SK-N-SH (cell line): ENCODE data around the gene COL5A1. TPM values are rescaled to one million over a fixed set of nuclear protein-coding genes. Genes with fewer than 3 reads are reported as not detected.

ENCODE experiments used
- CTCF ChIA-PET: fragments of 300-600, 350-600 bp; formaldehyde crosslinking; extraction: SDS; loops from one replicate; lab custom pipeline; 2021; lab: Yijun Ruan, JAX
- POLR2A ChIA-PET: fragments of 350-600 bp; sonication (Branson Sonifier 250); formaldehyde crosslinking; extraction: SDS; loops from one replicate; lab custom pipeline; 2020; ENCODE audit warnings: antibody characterized with exemption, inconsistent platforms; lab: Yijun Ruan, JAX
- DNase-seq: peaks from one replicate; pipeline ENCODE4 v3.0.0; 2012
- H2AFZ ChIP-seq: fragments of 200-600 bp; sonication (generic); 2 replicates; pipeline ENCODE4 v1.8.1; 2016; ENCODE audit warnings: antibody characterized with exemption, mild to moderate bottlenecking, low read depth
- H3F3A ChIP-seq: fragments of 200-600 bp; sonication (generic); replicated peaks from 2 replicates; pipeline ENCODE3; 2016; ENCODE audit warnings: antibody characterized with exemption, mild to moderate bottlenecking; ENCODE audit not compliant: insufficient read depth
- H3K27ac ChIP-seq, 2 experiments: fragments of 200-500 bp in 1 of 2; fragments of 200-600 bp in 1 of 2; sonication (Bioruptor generic) in 1 of 2; sonication (generic), shearing (Covaris generic) in 1 of 2; 2 replicates each; pipeline versions ENCODE4 v1.5.1 to v1.6.1; 2014 to 2016; ENCODE audit warnings: low read depth in 2 of 2, inconsistent platforms in 1 of 2, low read length in 1 of 2, mild to moderate bottlenecking in 1 of 2, mixed read lengths in 1 of 2
- H3K27me3 ChIP-seq: fragments of 200-600 bp; sonication (generic), shearing (Covaris generic); 2 replicates; pipeline ENCODE4 v1.6.1; 2016; ENCODE audit warnings: mixed run types; ENCODE audit not compliant: insufficient read depth
- H3K36me3 ChIP-seq, 2 experiments: fragments of 200-500 bp in 1 of 2; fragments of 200-600 bp in 1 of 2; sonication (Bioruptor generic) in 1 of 2; sonication (generic) in 1 of 2; replicated peaks in 1 of 2; 2 replicates each; pipeline versions ENCODE3 to v1.5.1; 2014 to 2016; ENCODE audit warnings: low read length in 1 of 2, mild to moderate bottlenecking in 1 of 2; ENCODE audit not compliant: insufficient read depth in 2 of 2, control insufficient read depth in 1 of 2
- H3K4me1 ChIP-seq, 2 experiments: fragments of 200-500 bp in 1 of 2; fragments of 200-600 bp in 1 of 2; sonication (Bioruptor generic) in 1 of 2; sonication (generic), shearing (Covaris generic) in 1 of 2; 2 replicates each; pipeline versions ENCODE4 v1.5.1 to v1.6.1; 2014 to 2016; ENCODE audit warnings: low read depth in 1 of 2, low read length in 1 of 2, mixed run types in 1 of 2; ENCODE audit not compliant: insufficient read depth in 2 of 2, control insufficient read depth in 1 of 2
- H3K4me2 ChIP-seq: fragments of 200-600 bp; sonication (generic), shearing (Covaris generic); 2 replicates; pipeline ENCODE4 v1.6.1; 2017; ENCODE audit warnings: mixed run types
- H3K4me3 ChIP-seq, 2 experiments: fragments of 200-500 bp in 1 of 2; fragments of 200-600 bp in 1 of 2; sonication (Bioruptor generic) in 1 of 2; sonication (generic), shearing (Covaris generic) in 1 of 2; 2 replicates each; pipeline versions ENCODE4 v1.5.1 to v1.8.1; 2014 to 2016; ENCODE audit warnings: low read depth in 2 of 2, inconsistent platforms in 1 of 2, low read length in 1 of 2, mild to moderate bottlenecking in 1 of 2, mixed read lengths in 1 of 2, moderate library complexity in 1 of 2
- H3K79me2 ChIP-seq: fragments of 200-600 bp; sonication (generic); 2 replicates; pipeline ENCODE4 v1.8.1; 2017; ENCODE audit warnings: mild to moderate bottlenecking; ENCODE audit not compliant: insufficient read depth
- H3K9ac ChIP-seq: fragments of 200-600 bp; sonication (generic); 2 replicates; pipeline ENCODE4 v1.6.1; 2017; ENCODE audit warnings: mixed run types
- H3K9me2 ChIP-seq: fragments of 200-600 bp; sonication (generic); 2 replicates; pipeline ENCODE4 v1.6.1; 2017; ENCODE audit warnings: mixed run types
- H3K9me3 ChIP-seq: fragments of 200-600 bp; sonication (generic); 2 replicates; pipeline ENCODE4 v1.6.1; 2017; ENCODE audit warnings: mixed run types, mild to moderate bottlenecking, moderate library complexity
- H4K20me1 ChIP-seq: fragments of 200-600 bp; sonication (generic); 2 replicates; pipeline ENCODE4 v1.6.1; 2017; ENCODE audit warnings: mild to moderate bottlenecking, mixed run types; ENCODE audit not compliant: insufficient read depth
- CTCF ChIP-seq: fragments of 200-600 bp; sonication (generic); IDR thresholded peaks from 2 replicates; pipeline ENCODE4 v1.6.1; 2017; ENCODE audit warnings: antibody characterized with exemption, mild to moderate bottlenecking, moderate library complexity
- ELF1 ChIP-seq: IDR thresholded peaks from 2 replicates; pipeline ENCODE4 v1.4.0; 2012
- EP300 ChIP-seq, 2 experiments: IDR thresholded peaks; 2 replicates each; pipeline versions ENCODE4 v1.4.0 to v1.6.1; 2012; ENCODE audit warnings: borderline replicate concordance in 1 of 2, low read depth in 1 of 2, low read length in 1 of 2
- EZH2phosphoT487 ChIP-seq: fragments of 200-600 bp; sonication (generic); IDR thresholded peaks from 2 replicates; pipeline ENCODE4 v1.6.1; 2017; ENCODE audit warnings: low read depth, mixed run types, mild to moderate bottlenecking, antibody characterized with exemption, moderate library complexity, borderline replicate concordance
- FOXM1 ChIP-seq: IDR thresholded peaks from 2 replicates; pipeline ENCODE4 v1.4.0; 2012; ENCODE audit warnings: low read depth, mild to moderate bottlenecking
- GABPA ChIP-seq: IDR thresholded peaks from 2 replicates; pipeline ENCODE4 v1.4.0; 2012; ENCODE audit warnings: low read depth, mild to moderate bottlenecking
- MEF2A ChIP-seq: IDR thresholded peaks from 2 replicates; pipeline ENCODE4 v1.4.0; 2012; ENCODE audit warnings: low read depth, borderline replicate concordance
- POLR2AphosphoS5 ChIP-seq: IDR thresholded peaks from 2 replicates; pipeline ENCODE4 v1.6.1; 2012; ENCODE audit warnings: low read depth, low read length
- RXRA ChIP-seq: IDR thresholded peaks from 2 replicates; pipeline ENCODE4 v1.4.0; 2012; ENCODE audit warnings: low read depth, mild to moderate bottlenecking, borderline replicate concordance
- SMC3 ChIP-seq: IDR thresholded peaks from 2 replicates; pipeline ENCODE4 v1.6.1; 2012; ENCODE audit warnings: low read depth, low read length, improper control_type of control experiment
- TCF12 ChIP-seq: IDR thresholded peaks from 2 replicates; pipeline ENCODE4 v1.4.0; 2012
- USF2 ChIP-seq: fragments of 150-350 bp; IDR thresholded peaks from 2 replicates; pipeline ENCODE4 v1.6.1; 2017; ENCODE audit warnings: antibody characterized with exemption, low read length, low read depth, borderline replicate concordance
- ZBTB33 ChIP-seq: IDR thresholded peaks from 2 replicates; pipeline ENCODE4 v1.4.0; 2012; ENCODE audit warnings: low read depth, borderline replicate concordance
- WGBS: methylation state at CpG from one replicate; pipeline ENCODE4 v1.1.6; 2017; ENCODE audit warnings: low lambda C conversion rate; 5-methylcytosine and 5-hydroxymethylcytosine counted together
- polyA plus RNA-seq, 3 experiments: library from polyadenylated mRNA; depleted of rRNA; stranded (reverse); fragments of >200 nt; gene quantifications; 2 replicates each; pipeline ENCODE4 v1.2.3, GENCODE V29; 2012
- TF ChIP-seq, protein P1 (sequence below): IDR thresholded peaks from 2 replicates; pipeline ENCODE4 v1.4.0; 2012; ENCODE audit warnings: low read depth
- TF ChIP-seq, protein P2 (sequence below): IDR thresholded peaks from 2 replicates; pipeline ENCODE4 v1.4.0; 2012; ENCODE audit warnings: low read depth, borderline replicate concordance

Gene COL5A1
- polyA plus RNA-seq, 1 of the 3 experiments (the other 2 are of a cell fraction), result 73.8 TPM

GRCh38 chr9:134732392-134733110 is 90.9 kb downstream of the COL5A1 start:
- no peak for TF ChIP-seq EP300 (IDR thresholded peaks at IDR 0.05; ENCODE audit: borderline replicate concordance in 1 of 2, low read depth in 1 of 2, low read length in 1 of 2)
- no peak for TF ChIP-seq ZBTB33
- TF ChIP-seq CTCF, result no peak
- Histone ChIP-seq H3K9me2 (no peaks in the 10 kb centered on the region), H4K20me1 (peaks cover 96% of the 10 kb centered on the region), H3K4me1 (peaks cover 14 to 16% of the 10 kb centered on the region in 2 experiments; a peak in 3 of 4 replicates), H3K4me3 (no peak overlapping the region), H3F3A (peaks cover 25% of the 10 kb centered on the region), H2AFZ (no peak overlapping the region), H3K4me2 (no peak overlapping the region), H3K27me3 (no peaks in the 10 kb centered on the region), H3K27ac (no peak overlapping the region), H3K79me2 (peaks cover 59% of the 10 kb centered on the region), H3K36me3 (peaks cover 53 to 54% of the 10 kb centered on the region in 2 experiments), H3K9me3 (no peaks in the 10 kb centered on the region), H3K9ac (no peak overlapping the region)
- CTCF ChIA-PET, result interaction anchor here (1.1 to 15.1 kb wide), 3 partner anchors 28 to 284 kb away, joined by 3 to 348 read pairs (median 19); no protein-coding TSS in a partner anchor
- DNase-seq, result no peak
- POLR2A ChIA-PET, result no interaction called here
- 91% methylated on average over 17 of the region's 26 CpGs for WGBS

- Histone ChIP-seq H3K9ac (no peak overlapping the region), H3F3A (peaks cover 21% of the 10 kb centered on the region), H3K9me2 (no peaks in the 10 kb centered on the region), H2AFZ (no peak overlapping the region), H4K20me1 (peaks cover 94% of the 10 kb centered on the region), H3K4me2 (0 out of 2 replicates have a peak overlapping the region, but pooled peaks have one; percentile 6), H3K4me3 (no peak overlapping the region), H3K79me2 (peaks cover 50% of the 10 kb centered on the region), H3K27ac (peak overlapping the region in 1 of 2 experiments; percentile 30; a peak in 1 of 4 replicates), H3K4me1 (peaks cover 14 to 16% of the 10 kb centered on the region in 2 experiments; a peak in 3 of 4 replicates), H3K9me3 (no peaks in the 10 kb centered on the region), H3K36me3 (peaks cover 49 to 52% of the 10 kb centered on the region in 2 experiments), H3K27me3 (no peaks in the 10 kb centered on the region)
- WGBS, result 85% methylated on average over 10 of the region's 16 CpGs
- ChIA-PET CTCF (interaction anchor here (1.1 to 15.1 kb wide), 6 partner anchors 29 to 290 kb away, joined by 3 to 348 read pairs (median 12); no protein-coding TSS in a partner anchor), POLR2A (interaction anchor here (1.3 kb wide), 1 partner anchor 27 kb away, joined by 4 read pairs; no protein-coding TSS in a partner anchor)
- peak; percentile 51 for DNase-seq
- TF ChIP-seq SMC3 (no peak), FOXM1 (no peak), POLR2AphosphoS5 (no peak), TCF12 (no peak), GABPA (no peak), EZH2phosphoT487 (no peak), ZBTB33 (no peak), RXRA (no peak), USF2 (no peak), ELF1 (no peak), MEF2A (no peak)
- TF ChIP-seq, protein P1, sequence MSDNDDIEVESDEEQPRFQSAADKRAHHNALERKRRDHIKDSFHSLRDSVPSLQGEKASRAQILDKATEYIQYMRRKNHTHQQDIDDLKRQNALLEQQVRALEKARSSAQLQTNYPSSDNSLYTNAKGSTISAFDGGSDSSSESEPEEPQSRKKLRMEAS, result no peak
- TF ChIP-seq, protein P2, sequence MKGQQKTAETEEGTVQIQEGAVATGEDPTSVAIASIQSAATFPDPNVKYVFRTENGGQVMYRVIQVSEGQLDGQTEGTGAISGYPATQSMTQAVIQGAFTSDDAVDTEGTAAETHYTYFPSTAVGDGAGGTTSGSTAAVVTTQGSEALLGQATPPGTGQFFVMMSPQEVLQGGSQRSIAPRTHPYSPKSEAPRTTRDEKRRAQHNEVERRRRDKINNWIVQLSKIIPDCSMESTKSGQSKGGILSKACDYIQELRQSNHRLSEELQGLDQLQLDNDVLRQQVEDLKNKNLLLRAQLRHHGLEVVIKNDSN, result no peak
These were observed 92.1 kb downstream of the COL5A1 start for GRCh38 chr9:134733480-134734232.
